B cell (primary cell): Measurements from ENCODE around the gene TBC1D22B. TPM values are rescaled to one million over a fixed set of nuclear protein-coding genes. Genes with fewer than 3 reads are reported as not detected.

Experiments
- polyA plus RNA-seq: library from polyadenylated mRNA; depleted of rRNA; stranded (reverse); fragments of >200 nt; gene quantifications from 2 replicates; pipeline ENCODE4 v1.2.3, GENCODE V29; 2012
- small RNA-seq: library from RNA; depleted of rRNA; stranded (forward); fragments of <200 nt; gene quantifications from one replicate; pipeline ENCODE3, GENCODE V24; 2012; ENCODE audit warnings: low replicate concordance, low read depth; ENCODE audit not compliant: insufficient read length
- total RNA-seq, 2 donors: library from RNA; stranded (reverse); fragments of 120-200 nt in 1 of 2; gene quantifications; 1 replicate in 1 of 2; 2 replicates in 1 of 2; pipeline versions ENCODE4 v1.2.3 to v1.2.4, GENCODE V29; 2013 to 2022

The TBC1D22B gene
- total and polyA plus RNA-seq, 2 donors (not counting 1 experiment from before 2014, with no cell fraction given): 5.1 to 12.5 TPM

Small RNA genes within 50 kb of the gene (small RNA-seq; reads per million reads assigned to genes)
- gene AL096712.1 (not detected), gene RN7SL273P (not detected)

Other genes starting within 250 kb of the TBC1D22B start
- 99.7 and 102 TPM in 2 replicates for gene PIM1, start 87.6 kb upstream of the TBC1D22B start, total RNA-seq
- 13.6 and 36.0 TPM in 2 replicates for gene PIM1, start 87.6 kb upstream of the TBC1D22B start, polyA plus RNA-seq
- 0.19 and 1.2 TPM in 2 replicates for gene TMEM217, start 372 bp downstream of the TBC1D22B start, total RNA-seq
- gene TMEM217, start 372 bp downstream of the TBC1D22B start, polyA plus RNA-seq: 0.49 and 0.73 TPM in 2 replicates
- 16.9 and 18.8 TPM in 2 replicates for gene RNF8, start 96.2 kb downstream of the TBC1D22B start, total RNA-seq
- gene RNF8, start 96.2 kb downstream of the TBC1D22B start, polyA plus RNA-seq: 5.3 and 7.4 TPM in 2 replicates
- gene CMTR1, start 175.4 kb downstream of the TBC1D22B start, total RNA-seq: 81.3 and 82.9 TPM in 2 replicates
- gene CMTR1, start 175.4 kb downstream of the TBC1D22B start, polyA plus RNA-seq: 46.0 and 61.6 TPM in 2 replicates
- gene CCDC167, start 242.1 kb downstream of the TBC1D22B start, total RNA-seq: 9.7 and 11.1 TPM in 2 replicates
- 23.4 and 60.1 TPM in 2 replicates for gene CCDC167, start 242.1 kb downstream of the TBC1D22B start, polyA plus RNA-seq